ENCODE data around the gene LEKR1. TPM values are rescaled to one million over a fixed set of nuclear protein-coding genes. Genes with fewer than 3 reads are reported as not detected.

Gene LEKR1
- total RNA-seq, 1 experiment from 2014 or later: 0.90 TPM

- intact Hi-C loops (cut with micrococcal nuclease; ENCODE audit: unreplicated experiment): no loop called here
- BruUV-seq (replicated peaks): no TSS peak
- Histone ChIP-seq H3K27me3 (replicated peaks; ENCODE audit: insufficient read depth, low read depth, low read length, poor library complexity) (no peaks in the 10 kb centered on the region), H3K36me3 (ENCODE audit: insufficient read depth, low read length, poor library complexity, severe bottlenecking) (no peaks in the 10 kb centered on the region), H3K27ac (ENCODE audit: low read depth, low read length, poor library complexity, severe bottlenecking) (no peak overlapping the region), H3K4me1 (ENCODE audit: insufficient read depth, low read length, poor library complexity, severe bottlenecking) (peaks cover 18% of the 10 kb centered on the region), H3K4me3 (ENCODE audit: low read depth, low read length, poor library complexity, severe bottlenecking) (no peak overlapping the region), H3K9me3 (ENCODE audit: low read depth, low read length, poor library complexity, severe bottlenecking) (no peaks in the 10 kb centered on the region)
- no peak for DNase-seq (ENCODE audit: low spot score)
- ChIA-PET CTCF (no interaction called here), POLR2A (ENCODE audit: low non-redundant PET) (interaction anchor here (0.6 kb wide), 1 partner anchor 1861 kb away, joined by 4 read pairs; no protein-coding TSS in a partner anchor)
- no peak for TF ChIP-seq EZH2 (IDR thresholded peaks at IDR 0.05; ENCODE audit: borderline replicate concordance, low read depth, low read length, poor library complexity, severe bottlenecking)
- TF ChIP-seq, protein P1, sequence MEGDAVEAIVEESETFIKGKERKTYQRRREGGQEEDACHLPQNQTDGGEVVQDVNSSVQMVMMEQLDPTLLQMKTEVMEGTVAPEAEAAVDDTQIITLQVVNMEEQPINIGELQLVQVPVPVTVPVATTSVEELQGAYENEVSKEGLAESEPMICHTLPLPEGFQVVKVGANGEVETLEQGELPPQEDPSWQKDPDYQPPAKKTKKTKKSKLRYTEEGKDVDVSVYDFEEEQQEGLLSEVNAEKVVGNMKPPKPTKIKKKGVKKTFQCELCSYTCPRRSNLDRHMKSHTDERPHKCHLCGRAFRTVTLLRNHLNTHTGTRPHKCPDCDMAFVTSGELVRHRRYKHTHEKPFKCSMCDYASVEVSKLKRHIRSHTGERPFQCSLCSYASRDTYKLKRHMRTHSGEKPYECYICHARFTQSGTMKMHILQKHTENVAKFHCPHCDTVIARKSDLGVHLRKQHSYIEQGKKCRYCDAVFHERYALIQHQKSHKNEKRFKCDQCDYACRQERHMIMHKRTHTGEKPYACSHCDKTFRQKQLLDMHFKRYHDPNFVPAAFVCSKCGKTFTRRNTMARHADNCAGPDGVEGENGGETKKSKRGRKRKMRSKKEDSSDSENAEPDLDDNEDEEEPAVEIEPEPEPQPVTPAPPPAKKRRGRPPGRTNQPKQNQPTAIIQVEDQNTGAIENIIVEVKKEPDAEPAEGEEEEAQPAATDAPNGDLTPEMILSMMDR (conservative IDR thresholded peaks at IDR 0.05; ENCODE audit: low read depth, low read length): no peak
Observed at GRCh38 chr3:157093096-157093495, 266.9 kb downstream of the LEKR1 start.

DNA sequence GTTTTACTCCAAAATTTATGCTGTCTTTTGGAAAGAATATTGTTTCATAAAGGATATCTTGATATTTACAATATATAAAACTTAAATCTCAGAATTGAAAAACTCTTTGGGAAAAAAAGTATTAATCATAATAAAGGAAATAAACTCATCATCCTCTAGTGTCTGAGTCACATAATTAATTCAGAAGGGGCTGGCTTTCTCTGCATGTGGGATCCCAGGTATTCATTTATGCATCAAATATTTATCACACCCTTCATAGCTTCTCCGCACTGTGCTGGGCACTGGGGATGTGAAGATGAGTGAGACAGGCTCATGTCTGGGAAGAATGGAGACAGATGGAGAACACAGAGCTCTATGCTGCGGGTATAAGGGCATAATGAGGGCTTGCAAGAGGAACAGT lies 268.1 kb downstream of the LEKR1 start:
- H3K36me3 ChIP-seq (ENCODE audit: insufficient read depth, low read length, poor library complexity, severe bottlenecking): no peaks in the 10 kb centered on the region
- H3K27ac ChIP-seq (ENCODE audit: low read depth, low read length, poor library complexity, severe bottlenecking): no peak overlapping the region
- ChIA-PET CTCF (interaction anchor here (1.2 kb wide), 1 partner anchor 43 kb away, joined by 3 read pairs; no protein-coding TSS in a partner anchor), POLR2A (ENCODE audit: low non-redundant PET) (interaction anchor here (0.6 kb wide), 1 partner anchor 1271 kb away, joined by 4 read pairs; no protein-coding TSS in a partner anchor)
- BruUV-seq (replicated peaks): no TSS peak
- H3K4me1 ChIP-seq (ENCODE audit: insufficient read depth, low read length, poor library complexity, severe bottlenecking): peaks cover 10% of the 10 kb centered on the region
- H3K27me3 ChIP-seq (replicated peaks; ENCODE audit: insufficient read depth, low read depth, low read length, poor library complexity): no peaks in the 10 kb centered on the region
- no peak overlapping the region for H3K4me3 ChIP-seq (ENCODE audit: low read depth, low read length, poor library complexity, severe bottlenecking)
- DNase-seq (ENCODE audit: low spot score): no peak
- intact Hi-C loops (cut with micrococcal nuclease; ENCODE audit: unreplicated experiment): no loop called here
- no peak for TF ChIP-seq EZH2 (IDR thresholded peaks at IDR 0.05; ENCODE audit: borderline replicate concordance, low read depth, low read length, poor library complexity, severe bottlenecking)
- TF ChIP-seq, protein P1 (conservative IDR thresholded peaks at IDR 0.05; ENCODE audit: low read depth, low read length): no peak
- H3K9me3 ChIP-seq (ENCODE audit: low read depth, low read length, poor library complexity, severe bottlenecking): no peaks in the 10 kb centered on the region

DNA sequence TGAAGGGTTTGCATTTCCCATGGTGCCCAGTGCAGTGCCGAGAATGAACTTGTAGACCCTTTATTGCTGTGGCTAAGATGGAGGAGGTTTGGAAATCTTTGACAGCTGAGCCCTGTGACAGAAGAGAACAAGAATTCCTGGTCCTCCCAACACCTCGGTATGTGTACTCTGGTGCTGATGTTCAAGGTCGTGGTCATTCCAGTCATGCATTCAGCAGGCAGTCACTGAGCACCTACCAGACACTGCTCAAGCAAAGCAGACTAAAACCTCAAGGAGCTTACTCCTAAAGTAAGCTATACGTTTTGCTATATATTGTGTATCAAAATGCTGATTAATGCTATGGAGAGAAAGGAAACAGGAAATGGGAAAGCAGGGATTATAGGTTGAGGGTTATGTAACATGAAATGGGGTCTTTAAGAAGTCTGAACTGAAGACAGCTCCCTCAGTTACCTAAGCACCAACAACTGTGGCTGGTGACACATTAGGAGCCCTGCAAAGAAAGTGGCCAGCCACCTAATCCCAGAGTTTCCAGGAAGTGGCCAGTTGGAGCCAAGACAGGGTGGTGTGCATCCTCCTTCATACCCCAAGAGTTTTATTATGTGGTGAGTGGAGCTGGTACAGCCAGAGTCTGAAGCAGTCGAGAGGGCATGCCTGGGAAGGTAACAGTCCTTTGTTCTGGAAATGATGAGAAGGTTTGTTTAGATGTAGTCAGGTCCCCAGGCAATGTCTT lies 268.8 kb downstream of the LEKR1 start:
- Histone ChIP-seq H3K36me3 (ENCODE audit: insufficient read depth, low read length, poor library complexity, severe bottlenecking) (no peaks in the 10 kb centered on the region), H3K4me1 (ENCODE audit: insufficient read depth, low read length, poor library complexity, severe bottlenecking) (peaks cover 4% of the 10 kb centered on the region), H3K4me3 (ENCODE audit: low read depth, low read length, poor library complexity, severe bottlenecking) (no peak overlapping the region), H3K27ac (ENCODE audit: low read depth, low read length, poor library complexity, severe bottlenecking) (no peak overlapping the region), H3K27me3 (replicated peaks; ENCODE audit: insufficient read depth, low read depth, low read length, poor library complexity) (no peaks in the 10 kb centered on the region), H3K9me3 (ENCODE audit: low read depth, low read length, poor library complexity, severe bottlenecking) (no peaks in the 10 kb centered on the region)
- no peak for DNase-seq (ENCODE audit: low spot score)
- intact Hi-C loops (cut with micrococcal nuclease; ENCODE audit: unreplicated experiment): no loop called here
- BruUV-seq (replicated peaks): no TSS peak
- TF ChIP-seq EZH2 (IDR thresholded peaks at IDR 0.05; ENCODE audit: borderline replicate concordance, low read depth, low read length, poor library complexity, severe bottlenecking): no peak
- TF ChIP-seq, protein P1 (conservative IDR thresholded peaks at IDR 0.05; ENCODE audit: low read depth, low read length): no peak
- ChIA-PET CTCF (interaction anchor here (0.6 to 1.2 kb wide), 2 partner anchors 16 to 42 kb away, joined by 3 to 6 read pairs; no protein-coding TSS in a partner anchor), POLR2A (ENCODE audit: low non-redundant PET) (interaction anchor here (0.6 kb wide), 2 partner anchors 15 to 1271 kb away, joined by 3 to 4 read pairs; no protein-coding TSS in a partner anchor)

Other genes with a start within 250 kb of the LEKR1 start
- gene TIPARP, start 151.8 kb upstream of the LEKR1 start, total RNA-seq (2021): 116 TPM in 2 replicates

Data from A673 (cell line).